CD4-positive, alpha-beta memory T cell (primary cell): ENCODE data around the gene GJA9. TPM values are rescaled to one million over a fixed set of nuclear protein-coding genes. Genes with fewer than 3 reads are reported as not detected.

Experiments
- CTCF ChIA-PET: fragments of 350-600 bp; sonication (Branson Sonifier 250); formaldehyde crosslinking; loops from one replicate; lab custom pipeline; 2021; ENCODE audit warnings: inconsistent platforms; ENCODE audit not compliant: partially characterized antibody; lab: Charles Lee
- POLR2A ChIA-PET: fragments of 350-600 bp; sonication (Branson Sonifier 250); formaldehyde crosslinking; loops from one replicate; lab custom pipeline; 2021; ENCODE audit not compliant: partially characterized antibody; lab: Charles Lee
- DNase-seq, 5 donors: peaks; one replicate each; pipeline versions ENCODE4 v3.0.0 to v3.0.0-alpha.2; 2020 to 2022; ENCODE audit warnings: mixed read lengths in 1 of 5
- H3K27ac ChIP-seq: one replicate; pipeline ENCODE4 v1.7.0; 2013; ENCODE audit warnings: low read depth, low read length
- H3K27me3 ChIP-seq: 2 replicates; pipeline ENCODE4 v1.7.0; 2013; ENCODE audit warnings: mild to moderate bottlenecking, low read length, moderate library complexity; ENCODE audit not compliant: insufficient read depth
- H3K36me3 ChIP-seq: 2 replicates; pipeline ENCODE4 v1.7.0; 2013; ENCODE audit warnings: mild to moderate bottlenecking, low read length, moderate library complexity; ENCODE audit not compliant: insufficient read depth
- H3K4me1 ChIP-seq: 2 replicates; pipeline ENCODE4 v1.7.0; 2013; ENCODE audit warnings: mild to moderate bottlenecking, low read length, moderate library complexity; ENCODE audit not compliant: insufficient read depth
- H3K4me3 ChIP-seq, 2 donors: one replicate each; pipeline ENCODE4 v1.7.0; 2013; ENCODE audit warnings: low read length in 2 of 2, mild to moderate bottlenecking in 1 of 2
- H3K9me3 ChIP-seq, 2 donors: one replicate each; pipeline ENCODE4 v1.7.0; 2013; ENCODE audit warnings: low read length in 2 of 2, control low read depth in 1 of 2; ENCODE audit not compliant: control insufficient read depth in 1 of 2
- H3K27ac Mint-ChIP-seq, 7 donors: one replicate each; pipeline ENCODE4 v1.8.0; 2020 to 2021; ENCODE audit warnings: mixed read lengths in 7 of 7, mild to moderate bottlenecking in 6 of 7, inconsistent platforms in 3 of 7, moderate library complexity in 3 of 7
- H3K27me3 Mint-ChIP-seq, 2 donors: one replicate each; pipeline ENCODE4 v1.8.0; 2020 to 2021; ENCODE audit warnings: mixed read lengths in 2 of 2
- H3K36me3 Mint-ChIP-seq, 2 donors: one replicate each; pipeline ENCODE4 v1.8.0; 2020 to 2021; ENCODE audit warnings: mixed read lengths in 2 of 2, inconsistent platforms in 1 of 2, mild to moderate bottlenecking in 1 of 2
- H3K4me1 Mint-ChIP-seq, 4 donors: one replicate each; pipeline ENCODE4 v1.8.0; 2020 to 2021; ENCODE audit warnings: mixed read lengths in 4 of 4, mild to moderate bottlenecking in 1 of 4
- H3K4me3 Mint-ChIP-seq, 8 donors: one replicate each; pipeline ENCODE4 v1.8.0; 2020 to 2021; ENCODE audit warnings: mixed read lengths in 8 of 8, mild to moderate bottlenecking in 7 of 8, moderate library complexity in 6 of 8, inconsistent platforms in 3 of 8
- H3K9me3 Mint-ChIP-seq, 8 donors: one replicate each; pipeline ENCODE4 v1.8.0; 2020 to 2021; ENCODE audit warnings: mixed read lengths in 8 of 8, mild to moderate bottlenecking in 5 of 8, inconsistent platforms in 3 of 8, moderate library complexity in 1 of 8
- intact Hi-C: fragments of 100-400 bp; cut with micrococcal nuclease; formaldehyde crosslinking; loops from one replicate; pipeline ENCODE4 v1.15.1; 2023
- polyA plus RNA-seq, 2 donors: library from polyadenylated mRNA; unstranded; fragments of 300-500 nt; fragmentation: Illumina TruSeq; gene quantifications; one replicate each; pipeline ENCODE4 v1.2.3, GENCODE V29; 2021
- total RNA-seq, 2 experiments: library from RNA; stranded (reverse); gene quantifications; one replicate each; pipeline ENCODE4 v1.2.3, GENCODE V29; 2021

Gene GJA9
- total and polyA plus RNA-seq, 4 experiments from 2014 or later: not detected

DNA sequence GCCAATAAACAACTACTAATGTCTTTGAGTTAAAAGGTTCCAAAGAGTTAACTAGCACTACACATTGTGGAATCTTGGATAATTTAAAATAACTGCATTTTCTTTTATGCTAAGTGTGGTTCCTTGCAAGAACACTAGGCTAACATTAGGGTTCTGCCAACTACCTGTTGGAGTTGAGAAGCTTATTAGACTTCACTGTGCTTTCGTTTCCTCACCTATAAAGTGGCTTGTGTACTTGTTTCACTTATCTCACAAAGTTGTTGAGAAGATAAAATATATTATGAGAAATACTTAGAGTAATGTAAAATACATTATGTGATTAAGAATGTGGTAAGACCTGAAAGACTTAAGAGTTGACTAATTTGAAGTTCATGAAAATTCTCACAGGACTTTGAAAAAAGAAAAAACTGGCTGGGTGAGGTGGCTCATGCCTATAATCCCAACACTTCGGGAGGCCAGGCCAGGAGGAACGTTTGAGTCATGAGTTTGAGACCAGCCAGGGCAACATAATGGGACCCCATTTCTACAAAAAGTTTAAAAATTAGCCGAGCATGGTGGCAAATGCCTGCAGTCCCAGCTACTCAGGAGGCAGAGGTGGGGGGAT, 16.2 kb downstream of the GJA9 start:
- CTCF ChIA-PET: interaction anchor here (1.0 kb wide), 1 partner anchor 24 kb away, joined by 4 read pairs; no protein-coding TSS in a partner anchor
- POLR2A ChIA-PET: no interaction called here
- H3K4me1 Mint-ChIP-seq: peaks cover 23 to 39% (median 37%) of the 10 kb centered on the region in 4 donors

GRCh38 chr1:38860454-38860795, 21.0 kb downstream of the GJA9 start:
- Mint-ChIP-seq H3K27ac (peak overlapping the region; percentile 84 to 98 (median 94)), H3K36me3 (peaks cover 18 to 45% of the 10 kb centered on the region in 2 donors), H3K4me1 (peaks cover 33 to 75% (median 53%) of the 10 kb centered on the region in 4 donors), H3K27me3 (no peaks in the 10 kb centered on the region), H3K4me3 (peak overlapping the region; percentile 91 to 97 (median 96)), H3K9me3 (peaks cover 0 to 2% (median 0%) of the 10 kb centered on the region in 8 donors)
- intact Hi-C loops: no loop called here
- peaks cover 13% of the 10 kb centered on the region for H3K36me3 ChIP-seq
- H3K4me1 ChIP-seq: peaks cover 35% of the 10 kb centered on the region
- POLR2A ChIA-PET: interaction anchor here (0.6 to 2.2 kb wide), 6 partner anchors 8 to 174 kb away, joined by 3 to 28 read pairs (median 4); partner anchors contain the start of genes MYCBP and NDUFS5
- peak overlapping the region; percentile 56 for H3K27ac ChIP-seq
- no peaks in the 10 kb centered on the region for H3K9me3 ChIP-seq
- peak overlapping the region; percentile 45 to 62 for H3K4me3 ChIP-seq
- H3K27me3 ChIP-seq: no peaks in the 10 kb centered on the region
- DNase-seq: no peak
- CTCF ChIA-PET: no interaction called here

More for the DNA sequence above, 16.2 kb downstream of the GJA9 start:
- intact Hi-C loops: no loop called here
- Histone ChIP-seq H3K4me3 (no peak overlapping the region), H3K9me3 (no peaks in the 10 kb centered on the region), H3K36me3 (peaks cover 9% of the 10 kb centered on the region), H3K27me3 (no peaks in the 10 kb centered on the region), H3K27ac (no peak overlapping the region), H3K4me1 (peaks cover 11% of the 10 kb centered on the region)
- no peaks in the 10 kb centered on the region for H3K9me3 Mint-ChIP-seq
- H3K36me3 Mint-ChIP-seq: peaks cover 13 to 24% of the 10 kb centered on the region in 2 donors
- H3K4me3 Mint-ChIP-seq: no peak overlapping the region
- DNase-seq: no peak
- peak overlapping the region in 3 of 7 donors; percentile 19 to 36 (median 29) for H3K27ac Mint-ChIP-seq
- no peaks in the 10 kb centered on the region for H3K27me3 Mint-ChIP-seq

GRCh38 chr1:38859561-38860453, 21.6 kb downstream of the GJA9 start, which contains the start of gene RRAGC:
RRAGC (minus strand) TSS chr1:38859772; CDS start chr1:38859646, 126 bp downstream.
- H3K27ac Mint-ChIP-seq: peak within 1 kb of the TSS; percentile 88 to 98 (median 94)
- H3K4me1 Mint-ChIP-seq: peaks cover 37 to 77% (median 57%) of the 10 kb centered on the region in 4 donors
- POLR2A ChIA-PET: interaction anchor here (0.6 to 2.2 kb wide), 12 partner anchors 9 to 1001 kb away, joined by 3 to 28 read pairs (median 4); partner anchors contain the start of genes MTF1, MYCBP and NDUFS5
- H3K9me3 Mint-ChIP-seq: peaks cover 0 to 2% (median 0%) of the 10 kb centered on the region in 8 donors
- peak; percentile 97 to 99 (median 97) for DNase-seq
- H3K27me3 Mint-ChIP-seq: no peaks in the 10 kb centered on the region
- H3K36me3 Mint-ChIP-seq: peaks cover 20 to 49% of the 10 kb centered on the region in 2 donors
- peak within 1 kb of the TSS; percentile 70 to 92 for H3K4me3 ChIP-seq
- H3K27me3 ChIP-seq: no peaks in the 10 kb centered on the region
- CTCF ChIA-PET: interaction anchor here (1.1 to 1.6 kb wide), 3 partner anchors 14 to 232 kb away, joined by 3 to 5 read pairs (median 4); partner anchors contain the start of gene NDUFS5
- H3K27ac ChIP-seq: peak within 1 kb of the TSS; percentile 65
- H3K9me3 ChIP-seq: no peaks in the 10 kb centered on the region
- H3K4me3 Mint-ChIP-seq: peak within 1 kb of the TSS; percentile 91 to 97 (median 96)
- peaks cover 16% of the 10 kb centered on the region for H3K36me3 ChIP-seq
- intact Hi-C loops: loop anchor here (1.0 to 2.0 kb wide), 5 partner anchors 13 to 232 kb away; partner anchors contain the start of genes AKIRIN1, MYCBP and NDUFS5
- H3K4me1 ChIP-seq: peaks cover 35% of the 10 kb centered on the region

GRCh38 chr1:38858833-38859560, 22.4 kb downstream of the GJA9 start:
- peaks cover 38 to 73% (median 56%) of the 10 kb centered on the region in 4 donors for H3K4me1 Mint-ChIP-seq
- H3K27ac Mint-ChIP-seq: peak overlapping the region; percentile 87 to 93 (median 90)
- Histone ChIP-seq H3K27ac (peak overlapping the region; percentile 65), H3K36me3 (peaks cover 16% of the 10 kb centered on the region), H3K27me3 (no peaks in the 10 kb centered on the region), H3K4me1 (peaks cover 35% of the 10 kb centered on the region), H3K9me3 (no peaks in the 10 kb centered on the region), H3K4me3 (peak overlapping the region; percentile 70 to 92)
- H3K9me3 Mint-ChIP-seq: peaks cover 0 to 2% (median 0%) of the 10 kb centered on the region in 8 donors
- peak in 2 of 5 donors; percentile 28 to 65 for DNase-seq
- peaks cover 15 to 46% of the 10 kb centered on the region in 2 donors for H3K36me3 Mint-ChIP-seq
- peak overlapping the region; percentile 91 to 97 (median 94) for H3K4me3 Mint-ChIP-seq
- H3K27me3 Mint-ChIP-seq: no peaks in the 10 kb centered on the region
- CTCF ChIA-PET: interaction anchor here (1.1 to 1.6 kb wide), 3 partner anchors 15 to 233 kb away, joined by 3 to 5 read pairs (median 4); partner anchors contain the start of gene NDUFS5
- POLR2A ChIA-PET: interaction anchor here (0.7 to 2.2 kb wide), 10 partner anchors 10 to 1000 kb away, joined by 3 to 28 read pairs (median 5); partner anchors contain the start of genes MTF1, MYCBP and NDUFS5
- intact Hi-C loops: loop anchor here (1.0 to 2.0 kb wide), 5 partner anchors 14 to 233 kb away; partner anchors contain the start of genes AKIRIN1, MYCBP and NDUFS5

- no peaks in the 10 kb centered on the region for H3K27me3 ChIP-seq
- no peaks in the 10 kb centered on the region for H3K9me3 ChIP-seq
- Mint-ChIP-seq H3K9me3 (peaks cover 0 to 2% (median 0%) of the 10 kb centered on the region in 8 donors), H3K4me1 (peaks cover 26 to 40% (median 33%) of the 10 kb centered on the region in 4 donors), H3K27me3 (no peaks in the 10 kb centered on the region), H3K36me3 (peaks cover 30 to 55% of the 10 kb centered on the region in 2 donors), H3K4me3 (no peak overlapping the region), H3K27ac (peak overlapping the region in 6 of 7 donors; percentile 5 to 64 (median 40))
- H3K36me3 ChIP-seq: peaks cover 29% of the 10 kb centered on the region
- ChIA-PET POLR2A (no interaction called here), CTCF (interaction anchor here (1.0 kb wide), 1 partner anchor 18 kb away, joined by 3 read pairs; no protein-coding TSS in a partner anchor)
- no peak overlapping the region for H3K4me3 ChIP-seq
- intact Hi-C loops: no loop called here
- DNase-seq: no peak
- no peak overlapping the region for H3K27ac ChIP-seq
- H3K4me1 ChIP-seq: peaks cover 13% of the 10 kb centered on the region
Measured at GRCh38 chr1:38852780-38853179, 28.6 kb downstream of the GJA9 start.

- Histone ChIP-seq H3K36me3 (peaks cover 40% of the 10 kb centered on the region), H3K4me1 (no peaks in the 10 kb centered on the region), H3K4me3 (no peak overlapping the region), H3K27me3 (no peaks in the 10 kb centered on the region), H3K9me3 (no peaks in the 10 kb centered on the region), H3K27ac (no peak overlapping the region)
- Mint-ChIP-seq H3K27ac (peak overlapping the region in 4 of 7 donors; percentile 46 to 62 (median 54)), H3K27me3 (no peaks in the 10 kb centered on the region), H3K9me3 (peaks cover 0 to 3% (median 0%) of the 10 kb centered on the region in 8 donors), H3K4me1 (peaks cover 20 to 31% (median 24%) of the 10 kb centered on the region in 4 donors), H3K4me3 (no peak overlapping the region), H3K36me3 (peaks cover 55 to 69% of the 10 kb centered on the region in 2 donors)
- CTCF ChIA-PET: interaction anchor here (1.7 to 1.8 kb wide), 2 partner anchors 13 to 244 kb away, joined by 4 to 6 read pairs; no protein-coding TSS in a partner anchor
- no peak for DNase-seq
- POLR2A ChIA-PET: no interaction called here
- intact Hi-C loops: no loop called here
Measured at GRCh38 chr1:38848071-38848470, 33.3 kb downstream of the GJA9 start.
